Tibial nerve (tissue), 4 donors: ENCODE results near the gene DNAJC9. TPM values are rescaled to one million over a fixed set of nuclear protein-coding genes. Genes with fewer than 3 reads are reported as not detected.

Experiments used
- DNase-seq, 2 donors: peaks; one replicate each; pipeline ENCODE4 v3.0.0-alpha.2; 2019; ENCODE audit warnings: low spot score in 2 of 2
- H3K27ac ChIP-seq, 4 donors: fragments of 200-600 bp; sonication (generic) in 3 of 4; one replicate each; pipeline ENCODE4 v1.5.1; 2017 to 2019; ENCODE audit warnings: mild to moderate bottlenecking in 1 of 4
- H3K27me3 ChIP-seq, 2 donors: fragments of 200-600 bp; sonication (generic) in 1 of 2; one replicate each; pipeline versions ENCODE4 v1.5.1 to v1.6.0; 2017 to 2019
- H3K36me3 ChIP-seq, 3 donors: fragments of 200-600 bp; sonication (generic); one replicate each; pipeline ENCODE4 v1.5.1; 2018 to 2019
- H3K4me1 ChIP-seq, 4 donors: fragments of 200-600 bp; sonication (generic) in 3 of 4; one replicate each; pipeline ENCODE4 v1.5.1; 2017 to 2019
- H3K4me3 ChIP-seq, 4 donors: fragments of 200-600 bp; sonication (generic) in 3 of 4; one replicate each; pipeline ENCODE4 v1.5.1; 2017 to 2019; ENCODE audit warnings: mild to moderate bottlenecking in 1 of 4, moderate library complexity in 1 of 4
- H3K9me3 ChIP-seq, 4 donors: fragments of 200-600 bp; sonication (generic) in 3 of 4; one replicate each; pipeline ENCODE4 v1.5.1; 2017 to 2019
- EP300 ChIP-seq, 2 donors: sonication (generic); formaldehyde crosslinking; IDR thresholded peaks; one replicate each; pipeline ENCODE4 v1.6.1; 2017; ENCODE audit warnings: antibody characterized with exemption in 2 of 2, mild to moderate bottlenecking in 1 of 2
- POLR2A ChIP-seq, 2 donors: fragments of 450-650 bp; IDR thresholded peaks; one replicate each; pipeline ENCODE4 v1.6.1; 2017; ENCODE audit warnings: antibody characterized with exemption in 2 of 2, mild to moderate bottlenecking in 2 of 2, moderate library complexity in 2 of 2
- WGBS, 2 donors: methylation state at CpG; one replicate each; pipeline ENCODE4 v1.1.5; 2018; 5-methylcytosine and 5-hydroxymethylcytosine counted together
- total RNA-seq, 4 donors: library from RNA; depleted of rRNA; stranded (reverse); fragments of >200 nt; gene quantifications; one replicate each; pipeline ENCODE4 v1.1.0, GENCODE V29; 2016
- TF ChIP-seq, protein P1 (sequence below), 5 experiments: fragments of 200-600 bp in 3 of 5; fragments of 450-650 bp in 2 of 5; sonication (generic) in 3 of 5; IDR thresholded peaks; one replicate each; pipeline ENCODE4 v1.5.1; 2016 to 2019; ENCODE audit warnings: antibody characterized with exemption in 5 of 5, mild to moderate bottlenecking in 3 of 5, moderate library complexity in 2 of 5

Gene DNAJC9
- total RNA-seq, 4 donors from 2014 or later: 11.8 to 24.0 (median 15.2) TPM

DNA sequence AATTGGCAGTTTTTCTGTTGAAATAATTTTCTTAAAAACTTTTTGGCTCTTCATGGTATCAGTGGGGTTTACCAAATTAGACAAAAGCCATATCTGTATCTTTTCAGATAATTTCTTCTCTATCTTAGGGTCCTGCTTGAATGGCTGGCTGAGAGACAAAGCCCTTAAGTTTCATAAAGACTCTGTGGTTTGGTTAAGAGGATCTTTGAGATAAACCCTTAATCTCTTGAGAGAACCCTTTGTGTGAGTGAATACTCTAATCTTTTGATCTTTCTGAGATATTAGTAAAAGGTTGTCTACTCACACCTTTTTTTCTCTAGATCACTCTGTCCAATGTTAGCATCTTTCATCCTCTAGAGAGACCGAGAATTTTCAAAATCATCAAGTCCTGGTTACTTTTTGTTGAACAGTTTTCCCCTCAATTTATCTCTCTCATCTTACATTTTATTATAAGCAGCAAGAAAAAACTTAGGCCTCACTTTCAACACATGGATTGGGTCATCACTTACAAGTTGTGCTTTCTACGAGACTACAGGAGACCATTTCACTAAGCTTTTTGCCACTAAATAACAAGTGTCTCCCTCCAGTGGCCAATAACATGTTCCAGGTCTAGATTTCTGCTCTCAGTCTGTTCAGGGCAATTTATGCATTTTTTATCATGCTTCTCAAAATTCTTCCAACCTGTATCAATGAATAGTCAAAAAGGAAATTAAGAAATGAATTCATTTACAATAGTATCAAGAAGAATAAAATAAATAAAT lies 28.4 kb downstream of the DNAJC9 start:
- H3K27me3 ChIP-seq: no peaks in the 10 kb centered on the region
- TF ChIP-seq POLR2A (IDR thresholded peaks at IDR 0.05): no peak
- TF ChIP-seq, protein P1, sequence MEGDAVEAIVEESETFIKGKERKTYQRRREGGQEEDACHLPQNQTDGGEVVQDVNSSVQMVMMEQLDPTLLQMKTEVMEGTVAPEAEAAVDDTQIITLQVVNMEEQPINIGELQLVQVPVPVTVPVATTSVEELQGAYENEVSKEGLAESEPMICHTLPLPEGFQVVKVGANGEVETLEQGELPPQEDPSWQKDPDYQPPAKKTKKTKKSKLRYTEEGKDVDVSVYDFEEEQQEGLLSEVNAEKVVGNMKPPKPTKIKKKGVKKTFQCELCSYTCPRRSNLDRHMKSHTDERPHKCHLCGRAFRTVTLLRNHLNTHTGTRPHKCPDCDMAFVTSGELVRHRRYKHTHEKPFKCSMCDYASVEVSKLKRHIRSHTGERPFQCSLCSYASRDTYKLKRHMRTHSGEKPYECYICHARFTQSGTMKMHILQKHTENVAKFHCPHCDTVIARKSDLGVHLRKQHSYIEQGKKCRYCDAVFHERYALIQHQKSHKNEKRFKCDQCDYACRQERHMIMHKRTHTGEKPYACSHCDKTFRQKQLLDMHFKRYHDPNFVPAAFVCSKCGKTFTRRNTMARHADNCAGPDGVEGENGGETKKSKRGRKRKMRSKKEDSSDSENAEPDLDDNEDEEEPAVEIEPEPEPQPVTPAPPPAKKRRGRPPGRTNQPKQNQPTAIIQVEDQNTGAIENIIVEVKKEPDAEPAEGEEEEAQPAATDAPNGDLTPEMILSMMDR (IDR thresholded peaks at IDR 0.05): peak in 1 of 5 experiments; percentile 10
- no peaks in the 10 kb centered on the region for H3K9me3 ChIP-seq
- no peak for DNase-seq
- 85 to 92% methylated on average over 2 of the region's 2 CpGs for WGBS, 2 donors
- H3K4me1 ChIP-seq: peaks cover 0 to 3% (median 0%) of the 10 kb centered on the region in 4 donors
- H3K4me3 ChIP-seq: no peak overlapping the region
- peaks cover 0 to 22% (median 0%) of the 10 kb centered on the region in 3 donors for H3K36me3 ChIP-seq
- no peak overlapping the region for H3K27ac ChIP-seq

DNA sequence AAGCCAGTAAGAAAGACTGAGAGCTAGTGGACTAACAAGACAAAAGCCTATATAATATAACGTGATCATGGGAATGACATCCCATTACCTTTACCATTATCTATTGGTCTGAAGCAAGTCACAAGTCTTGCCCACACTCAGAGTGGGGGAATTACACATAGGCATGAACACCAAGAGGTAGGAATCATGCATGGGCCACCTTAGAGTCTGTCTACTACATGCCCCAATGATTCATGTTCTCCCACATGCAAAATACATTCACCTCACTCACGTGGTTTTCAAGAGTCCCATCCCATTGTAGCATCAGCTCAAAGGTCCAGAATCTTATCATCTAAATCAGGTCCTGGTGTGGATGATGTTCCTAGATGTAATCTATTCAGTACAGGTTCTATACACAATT lies 29.4 kb downstream of the DNAJC9 start:
- H3K9me3 ChIP-seq: no peaks in the 10 kb centered on the region
- no peak overlapping the region for H3K4me3 ChIP-seq
- H3K4me1 ChIP-seq: peaks cover 0 to 3% (median 0%) of the 10 kb centered on the region in 4 donors
- TF ChIP-seq EP300 (IDR thresholded peaks at IDR 0.05): no peak
- TF ChIP-seq, protein P1 (IDR thresholded peaks at IDR 0.05): no peak
- no peak for TF ChIP-seq POLR2A (IDR thresholded peaks at IDR 0.05)
- WGBS, 2 donors: 100% methylated on average over 2 of the region's 2 CpGs
- no peak overlapping the region for H3K27ac ChIP-seq
- no peaks in the 10 kb centered on the region for H3K27me3 ChIP-seq
- no peak for DNase-seq
- peaks cover 0 to 31% (median 0%) of the 10 kb centered on the region in 3 donors for H3K36me3 ChIP-seq

DNA sequence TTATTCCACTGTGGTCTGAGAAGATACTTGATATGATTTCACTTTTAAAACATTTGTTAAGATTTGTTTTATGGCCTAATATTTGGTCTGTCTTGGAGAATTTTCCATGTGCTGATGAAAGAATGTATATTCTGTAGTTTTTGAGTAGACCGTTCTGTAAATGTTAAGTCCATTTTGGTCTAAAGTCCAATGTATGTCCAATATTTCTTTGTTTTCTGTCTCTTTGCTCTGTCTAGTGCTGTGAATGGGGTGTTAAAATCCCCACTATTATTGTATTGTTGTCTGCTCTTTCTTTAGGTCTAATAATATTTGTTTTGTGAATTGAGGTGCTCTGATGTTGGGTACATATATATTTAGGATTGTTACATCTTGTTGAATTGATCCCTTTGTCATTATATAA lies 31.3 kb downstream of the DNAJC9 start:
- peaks cover 0 to 46% (median 0%) of the 10 kb centered on the region in 3 donors for H3K36me3 ChIP-seq
- H3K9me3 ChIP-seq: no peaks in the 10 kb centered on the region

DNA sequence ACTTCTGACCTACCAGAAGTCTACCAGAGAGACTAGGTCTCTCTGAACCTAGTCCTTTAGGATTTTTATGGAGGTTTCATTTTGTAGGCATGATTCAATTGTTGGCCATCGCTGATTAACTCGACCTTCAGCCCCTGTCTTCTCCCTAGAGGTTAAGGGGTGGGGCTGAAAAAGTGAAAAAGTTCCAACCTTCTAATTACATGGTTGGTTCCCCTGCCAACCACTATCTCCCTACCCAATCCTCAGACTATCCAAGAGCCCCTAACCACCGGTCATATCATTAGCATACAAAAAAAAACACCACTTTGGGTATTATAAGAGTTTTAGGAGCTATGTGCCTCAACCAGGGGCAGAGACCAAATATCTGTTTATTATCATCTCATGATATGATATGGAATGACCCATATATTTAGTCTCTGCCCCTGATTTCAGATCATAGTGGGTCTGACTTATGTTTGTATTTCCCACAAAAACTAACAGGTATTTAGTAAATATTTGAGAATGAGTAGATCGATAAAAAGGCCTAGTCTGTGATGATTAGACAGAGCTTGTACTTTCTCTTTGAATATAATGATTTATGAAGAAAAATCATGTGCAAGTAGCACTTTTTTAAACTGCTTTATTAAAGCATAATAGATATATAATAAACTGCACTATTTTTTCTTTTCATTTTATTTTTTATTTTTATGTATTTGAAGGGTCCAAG lies 35.8 kb downstream of the DNAJC9 start:
- Histone ChIP-seq H3K36me3 (peaks cover 0 to 63% (median 2%) of the 10 kb centered on the region in 3 donors), H3K27ac (no peak overlapping the region), H3K4me1 (no peaks in the 10 kb centered on the region), H3K27me3 (no peaks in the 10 kb centered on the region), H3K9me3 (no peaks in the 10 kb centered on the region), H3K4me3 (no peak overlapping the region)
- TF ChIP-seq POLR2A (IDR thresholded peaks at IDR 0.05): no peak
- TF ChIP-seq, protein P1 (IDR thresholded peaks at IDR 0.05): no peak
- TF ChIP-seq EP300 (IDR thresholded peaks at IDR 0.05): no peak
- 68 to 81% methylated on average over 4 of the region's 4 CpGs for WGBS, 2 donors
- DNase-seq: no peak

More for the DNA sequence above, 31.3 kb downstream of the DNAJC9 start:
- Histone ChIP-seq H3K27ac (no peak overlapping the region), H3K4me1 (peaks cover 0 to 3% (median 0%) of the 10 kb centered on the region in 4 donors), H3K27me3 (no peaks in the 10 kb centered on the region), H3K4me3 (no peak overlapping the region)
- TF ChIP-seq, protein P1 (IDR thresholded peaks at IDR 0.05): no peak
- TF ChIP-seq POLR2A (IDR thresholded peaks at IDR 0.05) (no peak), EP300 (IDR thresholded peaks at IDR 0.05) (no peak)
- DNase-seq: no peak
- 73 to 86% methylated on average over 1 of the region's 1 CpG for WGBS, 2 donors
